HG02642 (cell line): ENCODE measurements around the gene MKNK1.

Experiments used
- ATAC-seq: cut with Tn5 transposase; IDR thresholded peaks from one replicate; pipeline ENCODE4 v1.9.1; 2021; ENCODE audit warnings: mild to moderate bottlenecking; ENCODE audit not compliant: unreplicated experiment, poor library complexity

MKNK1 gene

DNA sequence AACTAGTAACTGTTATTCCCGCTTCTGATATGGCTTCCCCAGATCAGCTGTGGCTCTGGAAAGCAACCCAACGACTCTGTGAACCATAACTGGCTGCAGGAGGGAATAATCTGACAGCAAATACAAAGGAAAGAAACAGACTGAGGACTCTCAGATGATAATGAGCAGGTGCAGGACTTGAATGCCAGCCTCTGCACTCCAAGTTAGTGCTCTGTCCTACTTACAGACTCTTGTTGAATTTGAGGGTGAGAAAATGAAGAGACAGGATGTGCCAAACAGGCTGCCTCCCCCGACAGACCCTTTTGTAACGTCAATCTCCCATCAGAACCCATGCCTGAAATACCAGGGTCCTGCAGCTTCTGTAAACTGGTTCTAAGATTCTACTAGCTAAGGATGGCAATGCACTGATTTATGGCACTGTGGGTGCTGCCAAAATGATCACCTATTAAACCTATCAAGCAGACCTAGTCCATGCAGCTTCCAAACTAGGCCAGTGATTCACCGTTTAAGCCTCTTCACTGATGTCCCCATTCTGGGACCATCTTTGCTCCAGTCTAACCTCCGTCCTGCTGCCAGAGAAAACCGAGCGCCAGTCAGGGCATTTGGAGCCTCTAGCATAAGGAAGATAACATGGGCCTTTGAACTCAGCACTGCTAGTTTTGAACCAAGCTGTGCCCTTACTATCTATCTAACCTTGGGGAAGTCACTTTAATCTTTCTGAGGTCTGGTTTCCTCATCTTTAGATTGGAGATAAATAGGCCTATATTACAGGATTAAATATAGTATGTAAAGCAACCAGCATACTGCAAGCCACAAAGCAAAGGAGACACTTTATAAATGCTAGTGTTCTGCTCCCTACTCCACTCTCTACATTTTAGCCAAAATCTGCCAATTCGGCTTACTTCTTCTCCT lies 4.8 kb downstream of the MKNK1 start:
- ATAC-seq: no peak

DNA sequence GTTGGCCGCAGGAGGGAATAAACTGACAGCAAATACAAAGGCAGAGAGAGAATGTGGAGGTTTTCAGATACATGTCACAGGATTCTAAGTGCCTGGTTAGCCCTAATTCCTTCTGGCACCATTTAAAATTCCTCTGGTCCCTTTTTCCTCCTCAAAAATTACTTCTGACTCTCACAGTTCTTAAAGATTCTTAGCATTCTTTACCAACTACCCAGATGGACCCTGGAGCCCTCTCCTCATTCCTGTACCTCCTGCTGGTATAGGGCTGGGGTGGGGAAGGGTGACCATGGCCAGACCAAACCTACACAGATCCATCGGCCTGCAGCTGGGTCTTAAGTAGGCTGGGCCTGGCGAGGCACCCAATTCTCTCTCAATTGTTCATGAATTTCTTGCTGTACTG lies 7.2 kb downstream of the MKNK1 start:
- ATAC-seq: no peak

DNA sequence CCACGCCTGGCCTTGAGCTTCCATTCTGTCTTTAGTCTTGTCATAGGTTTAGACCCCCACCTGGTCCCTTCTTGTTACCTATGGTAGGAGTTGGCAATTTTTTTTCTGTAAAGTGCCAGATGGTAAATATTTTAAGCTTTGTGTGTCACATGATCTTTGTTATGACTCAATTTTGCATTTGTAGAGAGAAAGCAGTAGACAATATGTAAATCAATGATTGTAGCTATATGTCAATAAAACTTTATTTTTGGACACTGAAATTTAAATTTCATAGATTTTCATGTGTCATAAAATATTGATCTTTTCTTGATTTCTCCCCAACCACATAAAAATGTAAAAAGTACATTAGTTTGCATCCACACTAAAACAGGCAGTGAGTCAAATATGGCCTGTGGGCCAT lies 8.0 kb downstream of the MKNK1 start:
- ATAC-seq: no peak

DNA sequence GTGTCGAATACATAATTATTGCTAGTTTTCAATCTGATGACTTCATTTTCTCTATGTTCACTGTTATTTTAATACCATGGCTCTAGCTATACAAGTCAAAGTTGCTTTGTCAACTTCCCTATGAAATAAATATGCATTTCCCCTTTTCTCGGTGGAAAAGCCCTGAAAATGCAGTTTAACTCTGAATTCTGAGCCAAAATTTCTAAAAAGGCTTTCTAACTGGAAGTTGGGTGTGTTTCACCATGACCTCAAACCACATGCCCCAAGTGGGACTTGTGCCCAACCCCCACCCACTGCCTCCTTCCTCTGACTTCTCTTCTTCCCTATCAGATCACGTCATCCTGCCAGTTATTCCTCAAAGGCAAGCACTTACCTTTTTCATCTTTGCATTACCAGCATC lies 8.9 kb downstream of the MKNK1 start:
- no peak for ATAC-seq

DNA sequence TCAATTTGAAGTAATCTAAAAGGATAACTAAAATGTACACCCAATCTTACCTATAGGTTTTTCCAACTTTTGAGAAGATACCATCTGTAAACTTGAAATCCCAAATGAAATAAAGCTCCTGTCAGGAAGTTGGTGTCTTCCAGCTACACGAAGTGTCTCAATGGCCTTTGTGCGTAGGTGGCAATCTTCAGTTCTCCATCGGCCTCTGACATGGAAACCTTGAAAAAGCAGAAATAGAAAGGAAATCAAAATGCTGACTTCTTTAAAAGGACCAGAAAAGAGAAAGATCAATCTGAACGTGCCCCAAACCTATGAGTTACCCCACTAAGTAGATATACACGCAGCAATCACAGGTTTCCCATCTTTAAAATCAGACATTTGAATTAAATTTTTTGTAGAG lies 10.0 kb downstream of the MKNK1 start:
- no peak for ATAC-seq

DNA sequence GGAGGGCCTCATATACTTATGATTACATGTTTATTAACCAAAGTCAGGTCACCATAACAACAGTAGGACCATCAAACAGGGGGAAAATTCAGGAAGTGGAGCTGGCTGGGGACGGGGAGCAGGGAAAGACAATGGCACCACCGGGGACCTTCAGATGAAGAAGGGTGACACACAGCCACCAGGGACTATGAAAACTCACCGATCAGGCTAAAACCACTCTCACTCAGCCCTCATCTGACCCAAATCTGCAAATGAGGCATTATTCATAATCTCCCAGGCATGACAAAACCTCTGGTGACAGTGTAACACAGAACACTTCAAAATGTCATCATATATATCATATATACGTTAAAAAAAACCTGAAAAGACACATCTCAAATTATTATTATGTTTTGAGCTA lies 11.2 kb downstream of the MKNK1 start:
- ATAC-seq: no peak

DNA sequence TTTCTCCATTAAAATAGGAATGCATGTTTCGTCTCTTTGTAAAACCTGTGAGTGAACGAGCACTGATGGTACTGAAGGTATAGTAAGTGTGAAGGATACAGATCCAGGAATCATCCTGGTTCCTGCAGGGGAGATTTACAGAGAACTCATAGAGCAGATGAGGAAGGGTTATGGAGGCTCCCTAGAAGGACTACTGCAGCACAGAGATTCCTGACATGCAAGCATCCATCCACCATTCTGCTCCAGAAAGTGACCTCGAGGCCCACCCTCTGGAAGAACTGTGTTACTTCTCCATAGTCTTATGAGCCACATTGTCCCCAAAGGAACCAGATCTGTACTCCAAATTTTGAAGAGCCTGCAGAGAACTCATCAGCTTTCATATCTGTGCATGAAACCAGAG lies 14.5 kb downstream of the MKNK1 start:
- ATAC-seq: no peak

DNA sequence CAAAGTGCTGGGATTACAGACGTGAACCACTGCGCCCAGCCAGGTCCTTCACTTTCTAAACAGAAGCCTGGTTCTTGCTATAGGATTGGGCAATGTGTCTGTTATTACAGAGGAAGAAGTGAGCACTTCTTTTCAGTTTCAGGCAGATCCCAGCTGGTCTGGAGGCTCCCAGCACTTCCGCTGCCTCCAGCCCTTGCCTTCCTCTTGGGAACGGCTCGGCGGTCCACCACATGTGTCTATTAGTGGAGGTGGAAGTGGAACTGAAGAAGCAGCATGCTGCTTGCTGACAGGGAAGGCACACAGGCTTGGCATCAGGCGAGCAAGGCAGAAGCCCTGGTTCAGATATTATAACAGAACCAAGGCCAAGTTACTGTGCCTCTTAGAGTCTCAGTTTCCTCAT lies 17.0 kb downstream of the MKNK1 start:
- ATAC-seq: no peak

DNA sequence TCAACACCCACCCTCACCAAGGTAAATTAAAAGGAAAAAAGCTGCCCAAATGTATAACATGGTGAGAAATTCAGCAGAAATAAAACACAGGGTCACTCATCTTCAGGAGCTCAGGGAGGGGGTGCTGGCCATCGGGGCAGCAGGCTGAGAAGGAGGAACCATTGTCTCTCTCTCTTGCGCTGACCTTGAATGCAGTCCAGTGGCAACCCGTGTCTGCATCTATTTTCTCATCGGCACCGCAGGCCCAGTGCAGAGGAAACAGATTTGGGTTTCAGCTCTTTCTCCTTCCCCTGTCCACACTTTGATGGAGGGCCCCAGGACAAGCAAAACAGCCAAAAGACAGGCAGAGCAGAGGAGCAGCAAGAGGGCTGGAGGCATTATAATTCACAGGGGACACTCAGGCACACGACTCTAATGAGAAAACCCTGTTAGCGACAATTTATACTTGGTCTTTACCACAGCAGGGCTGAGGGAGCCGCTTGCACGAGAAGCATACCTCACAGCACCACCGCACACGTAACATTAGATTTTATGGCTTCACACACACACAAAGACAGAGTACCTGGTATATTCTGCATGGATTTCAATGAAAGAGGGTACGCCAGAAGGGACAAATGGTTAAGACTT lies 18.6 kb downstream of the MKNK1 start:
- no peak for ATAC-seq

DNA sequence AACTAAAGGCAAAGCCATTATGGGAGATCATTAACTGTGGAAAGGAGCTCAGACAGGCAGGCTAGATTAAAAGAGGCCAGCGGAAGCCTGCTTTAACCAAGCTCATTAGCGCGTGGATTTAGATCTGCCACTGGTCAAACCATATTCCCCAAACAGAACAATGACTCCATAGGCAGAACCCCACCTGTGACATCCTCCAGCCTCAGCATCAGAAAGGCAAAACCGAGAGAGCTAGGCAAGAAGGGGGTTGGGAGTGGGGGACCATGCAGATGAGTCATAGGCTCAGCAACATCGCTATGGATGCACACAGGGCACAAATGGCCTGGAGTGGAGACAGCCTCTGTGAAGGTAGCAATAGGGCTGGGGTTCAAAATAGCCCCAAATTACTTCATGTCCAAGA lies 20.6 kb downstream of the MKNK1 start:
- no peak for ATAC-seq

DNA sequence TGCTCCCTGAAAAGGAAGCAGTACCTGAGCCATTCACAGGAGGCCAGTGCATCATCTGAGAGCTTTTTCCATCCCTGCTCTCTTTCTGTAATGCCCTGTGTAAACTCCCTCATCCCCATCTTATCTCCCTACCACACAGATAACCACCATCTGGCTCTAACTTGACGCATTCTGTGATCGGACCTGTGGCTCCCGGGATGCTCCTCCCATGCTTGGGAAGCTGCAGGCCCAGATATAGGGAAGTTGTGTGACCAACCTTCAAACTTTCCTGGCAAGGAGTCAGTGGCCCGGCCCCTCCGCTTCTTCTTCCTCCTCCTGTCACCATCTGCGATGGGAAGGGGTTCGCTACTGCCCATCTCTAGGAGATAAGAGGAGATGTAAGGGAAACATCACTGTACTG lies 21.1 kb downstream of the MKNK1 start:
- ATAC-seq: no peak

DNA sequence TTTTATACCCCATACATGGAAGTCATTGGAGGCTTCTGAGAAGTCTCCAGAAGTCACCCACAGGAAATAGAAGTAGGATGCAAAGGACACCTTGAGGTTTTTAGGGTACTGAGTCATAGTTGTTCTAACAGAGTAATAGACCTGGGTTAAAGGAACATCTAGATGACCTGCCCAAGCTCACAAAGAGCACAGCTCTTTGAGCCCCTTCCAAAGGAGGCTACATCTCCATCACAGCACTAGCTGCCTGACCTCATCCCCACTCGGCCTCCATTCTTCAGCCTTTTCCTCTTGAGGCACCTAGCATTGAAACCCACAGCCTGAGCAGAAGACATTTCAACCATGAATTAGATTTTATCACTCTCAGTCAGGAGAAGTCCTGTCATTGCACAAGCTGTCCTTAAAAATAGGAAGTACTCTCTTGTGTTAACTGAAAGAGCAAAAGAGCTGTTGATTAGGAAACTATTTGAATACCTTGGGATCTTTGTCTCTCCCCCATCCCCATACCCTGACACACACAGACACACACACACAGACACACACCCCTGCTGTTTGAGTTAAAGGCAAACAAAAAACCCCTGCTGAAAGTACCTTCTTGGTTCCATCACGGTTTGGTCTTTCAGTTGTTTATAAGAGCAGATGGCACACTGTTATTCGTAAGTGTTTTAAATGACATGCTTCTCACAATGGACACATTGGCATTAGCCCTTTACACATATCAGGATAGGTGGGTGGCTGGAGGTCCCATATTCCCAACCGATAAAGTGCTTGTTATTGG lies 22.2 kb downstream of the MKNK1 start:
- no peak for ATAC-seq

DNA sequence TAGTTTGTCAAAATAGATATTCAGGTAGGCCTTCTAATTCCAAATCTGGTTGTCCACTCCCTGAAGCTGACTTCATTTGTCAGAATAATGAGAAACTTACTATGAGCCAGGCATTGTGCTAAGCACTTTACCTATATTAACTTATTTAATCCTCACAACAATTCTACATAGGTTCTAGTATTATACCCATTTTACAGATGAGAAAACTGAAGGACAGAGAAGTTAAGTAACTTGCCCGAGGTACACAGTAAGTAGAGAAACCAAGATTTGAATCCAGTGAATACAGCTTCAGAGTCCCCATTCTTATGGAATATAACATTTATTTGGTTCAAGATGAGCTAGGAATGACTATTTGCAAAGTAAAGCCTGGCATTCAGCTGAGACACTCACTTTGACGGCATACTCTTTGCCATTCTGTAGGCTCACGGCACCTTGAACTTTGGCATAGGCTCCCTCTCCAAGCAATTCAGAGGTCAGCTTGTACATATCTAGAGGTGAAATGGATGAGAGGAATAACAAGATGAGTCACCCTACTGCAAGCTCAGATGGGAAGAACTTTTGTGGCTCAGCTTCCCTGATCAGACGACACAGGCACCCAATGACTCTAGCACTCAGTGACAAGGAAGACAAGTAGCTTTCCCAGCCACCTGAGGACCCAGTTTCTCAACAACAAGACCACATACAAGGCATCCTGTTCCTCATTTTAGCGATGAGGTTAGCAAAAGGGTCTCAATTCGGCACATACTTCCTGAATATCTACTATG lies 23.7 kb downstream of the MKNK1 start:
- no peak for ATAC-seq

DNA sequence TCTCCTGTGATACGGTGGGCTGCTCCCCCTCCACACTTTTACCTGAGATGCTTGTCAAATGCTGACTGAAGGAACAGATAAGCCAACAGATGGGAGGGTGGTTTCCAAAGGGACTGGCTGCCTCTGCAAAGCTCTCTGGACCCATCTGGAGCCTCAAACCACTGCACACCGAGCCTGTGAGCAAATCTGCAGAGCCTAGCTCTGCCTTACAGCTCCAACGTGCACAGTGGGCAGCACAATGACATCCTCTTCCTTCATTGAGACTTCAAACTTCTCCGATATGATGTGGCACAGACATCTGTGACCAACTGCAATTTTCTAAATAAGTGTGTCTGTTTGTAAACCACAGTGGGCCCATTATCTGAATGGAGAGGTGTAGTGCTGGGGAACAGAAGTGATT lies 26.4 kb downstream of the MKNK1 start:
- no peak for ATAC-seq

DNA sequence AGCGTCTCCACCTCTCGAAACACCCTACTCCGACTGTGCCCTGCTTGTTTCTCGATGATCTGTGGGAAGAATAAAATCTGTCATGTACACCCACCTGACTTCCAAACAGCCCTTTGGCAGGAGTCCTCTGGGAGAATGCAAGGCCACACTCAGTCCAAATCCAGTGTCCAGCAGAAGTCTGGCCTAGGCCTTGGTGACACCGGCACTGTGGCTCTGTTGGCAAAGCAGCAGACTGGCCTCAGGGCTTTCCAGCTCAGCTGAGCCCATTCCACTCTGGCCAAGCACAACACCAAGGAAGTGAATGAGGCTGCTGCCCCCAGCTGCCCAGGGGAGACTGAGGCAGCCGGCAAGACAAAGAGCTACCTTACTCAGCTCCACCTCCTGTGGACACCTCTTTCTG lies 27.5 kb downstream of the MKNK1 start:
- ATAC-seq: no peak

DNA sequence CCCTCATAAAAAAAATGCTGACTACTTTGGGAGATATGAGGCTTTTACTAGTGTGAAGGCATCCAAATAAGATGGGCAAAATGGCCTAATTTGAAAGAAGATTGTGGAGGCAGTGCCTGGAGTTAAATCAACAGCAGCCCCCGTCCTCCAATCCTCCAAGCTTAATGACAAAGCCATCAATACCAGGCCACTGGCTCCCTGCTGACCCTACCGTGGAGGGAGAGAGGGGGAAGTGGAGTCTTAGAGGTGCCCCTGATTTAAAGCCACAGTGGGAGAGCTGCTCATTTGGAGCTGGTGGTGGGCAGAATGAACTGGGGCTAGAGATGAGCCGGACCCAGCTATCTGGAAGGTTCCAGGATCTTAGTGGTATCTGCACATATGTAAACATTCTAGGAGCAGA lies 28.3 kb downstream of the MKNK1 start:
- no peak for ATAC-seq

DNA sequence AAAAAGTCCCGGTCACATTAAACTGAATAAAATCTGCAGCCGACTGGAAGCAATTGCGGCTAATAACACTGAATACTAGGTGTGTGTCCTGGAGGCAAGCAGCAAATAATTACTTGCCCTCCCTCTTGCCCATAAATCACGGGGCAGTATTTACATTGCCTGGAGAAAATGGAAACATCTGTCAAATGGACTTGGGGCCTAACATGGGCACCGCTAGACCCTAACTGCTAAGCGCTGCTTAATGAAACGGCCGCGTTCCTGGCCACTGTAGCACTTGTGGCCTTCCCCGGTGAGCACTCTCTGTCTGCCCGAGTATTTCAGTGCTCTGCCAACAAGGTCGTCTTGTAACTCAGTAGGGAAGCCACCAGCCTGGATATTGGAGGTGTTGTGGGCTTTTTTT lies 28.8 kb downstream of the MKNK1 start:
- no peak for ATAC-seq

DNA sequence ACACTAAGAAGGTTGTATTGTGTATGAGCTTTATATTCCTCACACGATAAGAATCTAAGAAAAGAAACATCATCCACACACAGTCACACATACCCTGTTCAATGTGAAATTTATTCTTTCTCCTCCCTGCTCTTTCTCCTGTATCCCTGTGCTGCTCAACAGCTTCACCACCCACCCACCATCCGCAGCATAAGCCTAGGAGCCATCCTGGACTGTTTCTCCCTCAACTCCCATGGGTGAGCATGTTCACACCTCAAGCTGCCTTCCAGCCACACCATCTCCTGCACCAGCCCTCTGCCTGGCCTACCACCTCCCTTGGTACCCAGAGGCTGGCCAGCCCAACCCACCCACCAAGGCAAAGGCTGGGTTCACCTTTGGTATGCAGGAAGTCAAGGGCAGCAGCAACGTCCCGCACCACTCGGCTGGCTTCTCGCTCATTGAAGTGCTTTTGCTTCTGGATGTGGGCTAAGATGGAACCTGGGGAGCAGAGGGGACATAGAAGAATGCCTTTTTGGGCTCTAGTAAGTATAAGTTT lies 32.3 kb downstream of the MKNK1 start:
- ATAC-seq: no peak

DNA sequence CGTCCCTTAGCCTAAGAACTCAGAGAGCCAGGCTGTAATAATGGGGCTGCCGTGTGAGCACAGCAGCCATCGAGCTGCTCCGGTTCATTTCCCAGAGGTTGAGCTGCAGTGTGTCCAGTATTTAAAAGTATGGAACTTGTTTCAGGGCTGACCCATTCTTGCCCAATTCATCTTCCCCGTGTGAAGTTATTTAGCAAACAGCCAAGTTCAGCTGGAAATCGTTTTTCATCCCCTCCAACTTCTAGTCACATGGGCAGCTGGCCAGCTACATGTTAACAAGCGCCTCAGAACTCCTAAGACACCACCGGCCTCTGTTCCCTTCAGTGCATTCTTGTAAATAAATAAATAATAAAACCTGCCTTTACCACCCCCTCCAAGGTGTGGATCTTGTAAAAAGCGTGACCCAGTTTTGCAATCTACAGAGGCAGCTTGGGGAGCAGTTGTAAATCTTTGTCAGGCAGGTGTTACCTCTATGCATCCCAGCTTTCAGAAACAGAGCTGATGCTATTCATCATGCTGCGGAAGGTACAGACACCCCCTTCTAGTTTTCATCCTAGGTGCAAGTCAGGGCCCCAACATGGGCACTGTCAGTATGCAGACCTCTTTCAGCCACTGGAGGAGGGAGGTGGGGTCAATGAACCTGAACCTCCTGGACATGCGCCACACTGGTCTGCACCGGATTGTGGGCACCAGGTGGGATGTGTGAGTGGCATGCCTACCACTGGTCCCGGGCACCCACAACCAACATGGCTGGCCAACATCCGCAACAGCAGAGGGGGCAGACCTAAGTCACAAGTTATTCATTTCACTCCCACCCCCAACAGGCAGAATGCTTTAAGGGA lies 34.0 kb downstream of the MKNK1 start:
- no peak for ATAC-seq
